HG03097 (cell line): ENCODE measurements around the gene SPRED3.
A peak's percentile ranks its signal among the peaks of the same experiment; 100 is the strongest.
"Not testable (repeated sequence)": the region's sequence is repeated elsewhere in the genome, so short reads cannot be mapped to it uniquely, and the experiment has no call there.

Experiments used
- ATAC-seq: cut with Tn5 transposase; IDR thresholded peaks from one replicate; pipeline ENCODE4 v1.9.1; 2021; ENCODE audit not compliant: unreplicated experiment, low FRiP score

SPRED3 gene

GRCh38 chr19:38389101-38389925, 816 bp downstream of the SPRED3 start:
- ATAC-seq, result no peak

- no peak for ATAC-seq
Measured at GRCh38 chr19:38389957-38390924, 1.7 kb downstream of the SPRED3 start.

DNA sequence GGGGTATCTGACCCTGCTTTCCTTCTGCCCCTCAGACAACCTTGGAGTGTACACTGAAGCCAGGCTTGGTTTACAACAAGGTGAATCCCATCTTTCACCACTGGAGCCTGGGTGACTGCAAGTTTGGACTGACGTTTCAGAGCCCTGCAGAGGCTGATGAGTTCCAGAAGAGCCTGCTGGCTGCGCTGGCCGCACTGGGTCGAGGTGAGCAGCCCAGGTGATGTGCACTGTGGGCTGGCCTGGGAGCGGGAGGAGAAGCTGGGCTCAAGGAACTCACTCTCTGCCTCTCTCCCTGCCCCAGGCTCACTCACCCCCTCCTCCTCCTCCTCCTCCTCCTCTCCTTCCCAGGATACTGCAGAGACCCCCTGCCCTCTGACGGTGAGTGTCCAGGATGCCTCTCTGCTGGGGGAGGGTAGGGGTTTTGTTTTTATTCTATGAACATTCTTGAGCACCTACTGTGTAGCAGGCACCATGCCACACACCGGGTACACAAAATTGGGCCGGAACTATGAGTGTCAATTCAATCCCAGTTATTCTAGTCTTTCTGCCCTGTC, 3.5 kb downstream of the SPRED3 start:
- no peak for ATAC-seq

DNA sequence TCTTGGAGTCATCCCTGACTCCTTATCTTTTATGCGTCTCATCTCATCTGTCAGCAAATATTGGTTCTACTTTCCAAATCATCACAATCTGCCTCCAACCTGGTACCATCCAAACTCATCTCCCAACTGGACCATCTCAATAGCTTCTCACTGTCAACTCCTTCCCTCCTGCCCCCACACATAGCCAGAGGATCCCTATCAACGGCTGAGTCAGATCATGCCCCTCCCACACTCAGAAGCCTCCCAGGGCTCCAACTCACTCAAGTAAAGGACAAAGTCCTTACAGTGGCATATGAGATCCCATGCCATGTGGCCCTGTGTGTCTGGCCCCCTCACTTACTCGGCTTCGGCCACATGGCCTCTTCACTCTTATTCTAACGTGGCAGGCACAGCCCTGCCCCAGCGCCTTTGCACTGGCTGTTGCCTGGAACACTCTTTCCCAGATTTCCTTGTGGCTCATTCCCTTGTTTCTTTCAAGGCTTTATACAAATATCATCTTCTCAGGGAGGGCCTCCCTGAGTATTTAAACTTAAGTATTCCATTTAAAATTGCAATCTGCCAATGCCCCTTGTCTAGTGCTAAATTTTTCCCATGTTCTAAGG, 4.3 kb downstream of the SPRED3 start:
- no peak for ATAC-seq

DNA sequence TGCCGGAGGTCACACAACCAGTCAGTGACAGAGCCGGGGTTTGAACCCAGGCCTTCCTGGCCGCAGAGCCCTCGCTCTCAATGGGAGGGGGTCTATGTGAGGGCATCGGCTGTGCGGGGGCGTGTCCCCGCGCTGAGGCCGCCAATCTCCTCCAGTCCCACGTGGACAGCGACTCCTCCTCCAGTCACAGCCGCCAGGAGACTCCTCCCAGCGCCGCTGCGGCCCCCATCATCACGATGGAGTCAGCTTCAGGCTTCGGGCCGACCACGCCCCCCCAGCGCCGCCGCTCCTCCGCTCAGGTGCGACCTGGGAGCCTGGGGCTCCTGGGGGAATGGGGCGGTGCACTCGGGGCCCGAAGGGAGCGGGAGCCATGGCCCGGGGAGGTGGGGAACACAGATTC, 6.0 kb downstream of the SPRED3 start:
- ATAC-seq, result no peak

DNA sequence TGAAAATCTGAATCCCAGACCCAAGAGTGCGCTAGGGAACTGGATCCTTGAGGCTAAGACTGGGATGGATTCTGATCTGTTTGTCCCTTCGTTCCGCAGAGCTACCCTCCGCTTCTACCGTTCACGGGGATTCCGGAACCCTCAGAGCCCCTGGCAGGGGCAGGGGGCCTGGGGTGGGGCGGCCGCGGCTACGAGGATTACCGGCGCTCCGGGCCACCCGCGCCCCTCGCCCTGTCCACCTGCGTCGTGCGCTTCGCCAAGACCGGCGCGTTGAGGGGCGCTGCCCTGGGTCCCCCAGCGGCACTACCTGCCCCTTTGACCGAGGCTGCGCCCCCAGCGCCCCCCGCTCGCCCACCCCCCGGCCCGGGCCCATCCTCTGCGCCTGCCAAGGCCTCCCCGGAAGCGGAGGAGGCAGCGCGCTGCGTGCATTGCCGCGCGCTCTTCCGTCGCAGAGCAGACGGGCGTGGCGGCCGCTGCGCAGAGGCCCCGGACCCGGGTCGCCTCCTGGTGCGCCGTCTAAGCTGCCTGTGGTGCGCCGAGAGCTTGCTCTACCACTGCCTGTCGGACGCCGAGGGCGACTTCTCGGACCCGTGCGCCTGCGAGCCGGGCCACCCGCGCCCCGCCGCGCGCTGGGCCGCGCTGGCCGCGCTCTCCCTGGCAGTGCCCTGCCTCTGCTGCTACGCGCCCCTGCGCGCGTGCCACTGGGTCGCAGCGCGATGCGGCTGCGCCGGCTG, 7.1 kb downstream of the SPRED3 start:
- no peak for ATAC-seq

DNA sequence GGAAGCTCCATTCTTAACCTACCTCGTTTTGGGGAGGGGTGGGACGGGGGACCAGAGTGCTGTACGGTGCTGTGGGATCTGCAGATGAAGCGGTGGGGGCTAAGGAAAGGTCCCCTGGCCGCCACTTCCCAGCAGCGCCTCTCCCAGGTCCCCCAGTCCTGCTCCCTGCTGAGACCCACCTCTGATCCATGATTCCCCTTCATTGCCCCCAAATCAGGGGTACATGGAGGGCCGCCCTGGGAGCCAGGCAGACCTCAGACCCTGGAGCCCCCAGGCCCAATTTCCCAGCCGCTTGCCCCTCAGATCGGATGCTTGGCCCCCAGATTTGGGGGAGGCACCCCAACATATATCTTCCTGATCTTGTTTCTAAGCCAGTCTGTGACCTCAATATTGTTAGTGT, 10.6 kb downstream of the SPRED3 start:
- no peak for ATAC-seq

DNA sequence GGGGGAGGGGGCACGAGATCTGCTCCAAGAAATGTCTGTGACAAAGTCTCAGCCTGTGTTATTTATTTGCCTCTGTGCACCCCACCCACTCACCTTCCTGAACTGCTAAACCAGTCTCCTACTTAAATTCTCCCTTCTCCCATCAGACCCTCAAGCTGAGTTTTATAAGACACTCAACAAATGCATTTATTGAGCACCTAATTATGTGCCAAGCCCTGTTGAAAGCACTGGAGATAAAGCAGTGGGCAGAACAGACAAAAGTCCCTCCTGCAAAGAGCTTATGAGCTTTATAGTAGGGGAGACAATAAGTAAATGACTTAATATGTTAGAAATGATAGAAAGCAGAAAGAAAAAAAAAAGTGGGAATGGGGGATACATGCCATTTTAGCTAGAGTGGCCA, 11.0 kb downstream of the SPRED3 start:
- no peak for ATAC-seq

DNA sequence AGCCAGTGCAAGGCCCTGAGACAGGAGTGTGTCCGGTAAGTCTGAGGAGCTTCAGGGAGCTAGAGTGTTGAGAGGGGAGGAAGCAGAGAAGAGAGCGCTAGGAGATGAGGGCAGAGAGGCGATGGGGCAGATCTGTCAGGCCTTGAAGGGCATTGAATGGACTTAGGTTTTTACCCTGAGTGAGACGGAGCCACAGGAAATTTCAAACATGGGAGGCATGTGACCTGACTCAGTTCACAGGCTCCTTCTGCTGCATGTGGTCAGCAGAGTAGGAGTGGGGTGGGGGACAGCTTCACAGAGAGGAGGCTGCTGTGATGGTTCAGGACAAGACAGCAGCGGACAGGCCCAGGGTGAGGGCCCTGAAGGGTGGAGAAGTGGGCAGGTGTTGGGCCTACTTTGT, 11.9 kb downstream of the SPRED3 start:
- no peak for ATAC-seq

DNA sequence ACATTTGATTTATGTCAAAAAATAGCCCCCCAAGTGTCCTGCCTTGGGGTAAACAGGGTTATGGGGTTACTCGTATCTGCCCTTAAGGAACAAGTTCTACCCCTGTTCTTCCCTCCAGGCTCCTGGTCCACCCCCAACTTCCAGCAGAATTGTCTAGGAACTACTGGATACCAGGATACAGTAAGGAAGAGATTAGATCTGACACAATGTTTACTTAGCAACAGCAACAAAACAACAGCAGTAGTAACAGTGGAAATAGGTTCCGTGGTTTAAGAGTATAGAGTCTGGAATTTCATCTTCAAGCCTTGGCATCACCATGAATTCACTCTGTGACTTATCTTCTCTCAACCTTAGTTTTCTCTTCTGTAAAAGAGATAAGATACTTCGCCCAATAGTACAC, 12.7 kb downstream of the SPRED3 start:
- ATAC-seq, result no peak

DNA sequence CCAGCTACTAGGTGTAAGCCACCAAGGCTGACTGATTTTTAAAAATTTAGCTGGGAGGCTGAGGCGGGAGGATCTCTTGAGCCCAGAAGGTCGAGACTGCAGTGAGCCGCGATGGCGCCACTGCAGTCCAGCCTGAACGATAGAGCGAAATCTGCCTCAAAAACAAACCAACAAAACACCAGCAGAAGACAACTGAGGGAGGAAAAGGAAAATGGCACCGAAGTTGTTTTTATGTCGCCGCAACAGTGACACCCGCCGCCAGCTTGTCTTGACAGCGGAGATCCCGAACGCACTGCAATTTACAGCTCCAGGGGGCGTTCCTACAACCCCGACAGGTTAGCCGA, 14.1 kb downstream of the SPRED3 start:
- no peak for ATAC-seq

DNA sequence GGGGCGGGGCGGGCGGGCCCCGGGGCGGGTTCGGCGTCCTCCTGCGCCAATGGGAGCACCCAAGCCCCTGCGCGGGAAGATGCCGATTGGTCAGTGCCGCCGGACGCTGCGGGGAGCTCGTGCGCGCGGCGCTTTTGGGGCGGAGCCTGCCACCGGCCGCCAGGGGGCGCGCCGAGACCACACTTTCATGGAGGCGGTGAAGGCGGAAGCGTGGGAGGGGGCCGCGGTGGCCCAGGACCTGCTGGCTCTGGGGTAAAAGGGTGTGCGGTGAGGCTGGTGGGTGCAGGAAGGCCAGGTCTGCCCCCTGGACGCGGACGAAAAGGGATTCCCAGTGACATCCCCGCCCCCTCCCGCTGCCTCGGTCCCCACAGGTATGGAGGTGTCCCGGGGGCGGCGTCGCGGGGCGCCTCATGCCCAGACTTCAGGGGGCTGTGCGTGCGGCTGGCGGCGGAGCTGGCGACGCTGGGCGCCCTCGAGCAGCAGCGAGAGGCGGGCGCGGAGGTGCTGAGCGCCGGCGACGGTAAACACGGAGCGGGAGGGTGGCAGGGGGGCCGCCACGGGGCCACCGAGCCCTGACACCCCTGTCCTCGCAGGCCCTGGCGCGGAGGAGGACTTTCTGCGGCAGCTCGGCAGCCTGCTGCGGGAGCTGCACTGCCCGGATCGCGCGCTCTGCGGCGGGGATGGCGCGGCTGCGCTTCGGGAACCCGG, 14.6 kb downstream of the SPRED3 start, which contains the start of gene FAM98C:
Gene FAM98C, plus strand, starts transcription at position 127 of the 708 bp plus-strand sequence. Its CDS starts 61 bp downstream, at position 188.
- ATAC-seq, result peak; percentile 71

DNA sequence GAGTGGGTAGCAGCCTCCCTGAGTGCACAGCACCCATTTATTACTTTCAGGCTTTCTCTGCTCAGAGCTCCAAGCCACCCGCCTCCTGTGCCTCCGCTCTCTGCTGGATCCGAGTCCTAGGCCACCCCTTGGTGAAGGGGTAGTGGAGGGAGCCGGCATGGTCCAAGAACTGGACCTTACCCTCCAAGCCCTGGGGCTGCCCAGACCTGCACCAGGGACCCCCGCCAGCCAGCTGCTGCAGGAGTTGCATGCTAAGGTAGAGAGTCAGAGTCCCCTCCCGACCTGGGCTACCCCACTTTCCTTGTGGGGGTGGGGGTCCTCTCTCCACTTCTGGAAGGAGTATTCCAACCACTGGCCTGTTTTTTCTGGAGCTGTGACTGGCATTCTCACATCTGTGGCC, 16.4 kb downstream of the SPRED3 start:
- ATAC-seq, result no peak

GRCh38 chr19:38405276-38405675, 16.8 kb downstream of the SPRED3 start:
- no peak for ATAC-seq

GRCh38 chr19:38409631-38410133, 21.2 kb downstream of the SPRED3 start:
- ATAC-seq, result no peak

DNA sequence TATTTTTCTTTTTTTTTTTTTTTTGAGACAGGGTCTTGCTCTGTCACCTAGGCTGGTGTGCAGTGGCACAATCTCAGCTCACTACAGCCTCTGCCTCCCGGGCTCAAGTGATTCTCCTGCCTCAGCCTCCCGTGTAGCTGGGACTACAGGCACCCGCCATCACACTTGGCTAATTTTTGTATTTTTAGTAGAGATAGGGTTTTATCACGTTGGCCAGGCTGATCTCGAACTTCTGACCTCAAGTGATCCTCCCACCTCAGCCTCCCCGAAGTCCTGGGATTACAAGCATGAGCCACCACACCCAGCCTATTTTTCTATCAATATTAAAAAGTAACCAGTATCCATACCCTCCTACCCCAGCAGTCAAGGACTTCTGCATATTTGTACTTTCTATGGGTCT, 21.9 kb downstream of the SPRED3 start:
- ATAC-seq, result not testable (repeated sequence)

DNA sequence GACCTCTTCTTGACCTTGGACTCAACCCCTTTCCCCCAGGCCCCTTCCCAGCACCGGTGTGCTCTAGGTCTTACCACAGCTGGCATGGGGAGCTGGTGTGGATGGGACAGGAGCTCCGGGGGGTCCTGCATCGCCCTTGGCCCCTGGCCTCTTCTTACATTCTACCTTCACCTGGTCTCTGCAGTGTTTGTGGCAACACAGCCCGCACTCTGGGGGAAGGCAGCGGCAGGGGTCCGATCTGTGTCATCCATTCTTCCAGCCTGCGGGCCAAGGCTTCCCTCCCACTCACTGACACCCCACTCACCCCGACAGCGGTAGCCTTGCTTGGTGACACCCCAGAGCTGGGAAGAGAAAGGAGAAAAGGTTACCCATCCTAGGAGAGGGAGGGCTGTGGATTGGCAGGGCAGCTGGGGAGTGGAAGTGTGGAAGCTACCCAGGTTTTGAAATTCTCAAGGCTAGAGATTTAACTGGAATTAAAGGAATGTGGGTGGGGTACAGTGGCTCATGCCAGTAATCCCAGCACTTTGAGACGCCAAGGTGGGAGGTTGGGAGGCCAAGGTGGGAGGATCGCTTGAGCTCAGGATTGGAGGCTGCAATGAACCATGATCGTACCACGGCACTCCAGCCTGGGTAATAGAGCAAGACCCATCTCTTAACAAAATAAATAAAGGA, 22.7 kb downstream of the SPRED3 start:
- no peak for ATAC-seq

DNA sequence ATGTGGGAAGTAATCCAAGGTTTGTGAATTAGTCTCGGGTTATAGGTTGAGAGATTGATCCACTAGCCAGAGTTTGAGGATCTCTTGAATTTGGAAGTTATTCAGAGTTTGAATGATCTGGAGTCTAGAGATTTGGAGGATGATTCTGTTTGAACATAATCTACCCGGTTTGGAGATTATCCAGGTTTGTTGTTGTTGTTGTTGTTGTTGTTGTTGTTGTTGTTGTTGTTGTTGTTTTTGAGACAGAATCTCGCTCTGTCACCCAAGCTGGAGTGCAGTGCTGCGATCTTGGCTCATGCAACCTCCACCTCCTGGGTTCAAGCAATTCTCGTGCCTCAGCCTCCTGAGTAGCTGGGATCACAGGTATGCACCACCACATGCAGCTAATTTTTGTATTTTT, 23.4 kb downstream of the SPRED3 start:
- not testable (repeated sequence) for ATAC-seq

DNA sequence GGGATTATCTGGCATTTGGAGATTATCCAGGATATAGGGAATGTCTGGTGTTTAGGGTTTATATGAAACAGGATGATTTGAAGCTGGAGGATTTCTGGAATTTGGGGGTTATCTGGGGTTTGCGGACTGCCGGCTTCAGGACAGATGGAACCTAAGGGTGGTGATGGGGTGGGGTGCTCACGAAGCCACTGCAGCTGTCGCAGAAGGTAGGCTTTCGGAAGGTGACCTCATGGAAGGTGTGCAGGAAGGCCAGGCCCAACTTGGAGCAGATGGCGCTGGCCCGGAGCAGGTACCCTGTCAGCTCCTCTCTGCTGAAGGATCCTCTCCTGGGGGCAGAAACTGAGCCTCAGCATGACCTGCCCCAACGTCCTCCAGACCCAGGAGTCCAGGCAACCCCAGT, 24.0 kb downstream of the SPRED3 start:
- no peak for ATAC-seq
